ENCODE measurements around the gene CFAP300.

DNA sequence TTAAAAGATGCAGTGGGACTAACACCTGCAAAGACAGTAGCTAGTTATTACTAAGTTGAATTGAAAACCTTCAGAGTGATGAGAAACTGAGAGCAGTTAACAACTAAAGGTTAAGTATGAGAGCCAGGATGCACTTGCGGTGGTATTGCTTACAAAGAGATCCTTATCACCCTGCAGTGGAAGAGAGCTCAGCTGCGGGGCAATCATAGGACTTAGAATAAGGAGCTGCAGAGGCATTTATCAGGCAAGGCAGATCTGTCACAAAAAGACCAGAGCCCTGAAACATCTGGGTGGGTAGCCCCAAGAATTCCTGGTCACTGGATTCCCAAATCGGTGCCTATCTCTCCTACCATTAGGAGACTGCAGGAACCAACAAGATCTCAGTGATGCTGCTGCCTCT lies 34.3 kb upstream of the CFAP300 start:
- no peak for TF ChIP-seq CTCF (conservative IDR thresholded peaks at IDR 0.05 in 1 of 2, IDR thresholded peaks at IDR 0.05 in 1 of 2; ENCODE audit: low read depth in 1 of 2, low read length in 2 of 2)
- TF ChIP-seq EZH2 (IDR thresholded peaks at IDR 0.05; ENCODE audit: low read length, missing control alignments) = no peak
